DOHH2 (cell line): ENCODE data around the gene FAM3B.

ENCODE experiments used
- CTCF ChIP-seq: fragments of 200-600 bp; sonication (generic); IDR thresholded peaks from one replicate; pipeline ENCODE4 v1.5.1; 2014; ENCODE audit warnings: antibody characterized with exemption, mild to moderate bottlenecking, low read depth, low read length; ENCODE audit not compliant: poor library complexity, severe bottlenecking
- EZH2phosphoT487 ChIP-seq: fragments of 200-600 bp; sonication (generic); IDR thresholded peaks from 2 replicates; pipeline ENCODE4 v1.6.1; 2017; ENCODE audit warnings: borderline replicate concordance, mild to moderate bottlenecking, antibody characterized with exemption, low read length, moderate library complexity, mixed read lengths

GRCh38 chr21:41349126-41349525 lies 32.5 kb downstream of the FAM3B start:
- no peak for TF ChIP-seq CTCF
- no peak for TF ChIP-seq EZH2phosphoT487
